ENCODE results near the gene DENND2A.

Gene DENND2A

DNA sequence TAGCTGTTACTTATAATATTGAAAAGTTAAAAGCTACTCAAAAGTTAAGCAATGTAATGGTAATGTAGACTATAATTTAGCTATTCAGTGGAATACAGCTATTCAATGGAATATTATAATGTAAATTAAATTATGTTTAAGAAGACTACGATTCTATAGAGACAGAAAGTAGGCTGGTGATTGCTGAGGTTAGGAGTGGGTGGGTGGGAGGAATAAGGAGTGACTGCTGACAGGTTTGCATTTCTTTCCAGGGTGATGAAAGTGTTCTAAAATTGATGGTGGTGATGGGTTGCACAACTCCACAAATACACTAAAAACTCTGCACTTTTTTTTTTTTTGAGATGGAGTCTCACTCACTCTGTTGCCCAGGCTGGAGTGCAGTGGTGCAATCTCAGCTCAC is 21.4 kb downstream of the DENND2A start:
- no peak for ATAC-seq

DNA sequence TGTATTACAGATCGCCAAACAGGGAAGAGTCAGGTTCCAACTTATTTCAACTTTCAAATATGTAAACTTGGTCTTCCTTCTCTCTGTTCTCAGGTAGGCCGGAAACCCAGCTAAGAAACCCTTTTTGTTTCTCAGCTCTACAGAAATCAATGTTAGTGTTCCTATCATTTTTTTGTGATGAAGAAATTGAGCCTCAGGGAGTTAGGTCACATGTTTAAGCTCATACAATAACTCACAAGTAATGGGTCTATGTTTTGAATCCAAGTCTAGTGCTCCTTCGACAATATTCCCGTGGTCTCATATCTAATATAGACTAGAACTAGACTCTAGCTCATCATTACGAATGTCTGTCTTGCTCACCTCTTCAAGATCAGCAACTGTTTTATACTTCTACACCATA is 22.3 kb downstream of the DENND2A start:
- ATAC-seq, result no peak

DNA sequence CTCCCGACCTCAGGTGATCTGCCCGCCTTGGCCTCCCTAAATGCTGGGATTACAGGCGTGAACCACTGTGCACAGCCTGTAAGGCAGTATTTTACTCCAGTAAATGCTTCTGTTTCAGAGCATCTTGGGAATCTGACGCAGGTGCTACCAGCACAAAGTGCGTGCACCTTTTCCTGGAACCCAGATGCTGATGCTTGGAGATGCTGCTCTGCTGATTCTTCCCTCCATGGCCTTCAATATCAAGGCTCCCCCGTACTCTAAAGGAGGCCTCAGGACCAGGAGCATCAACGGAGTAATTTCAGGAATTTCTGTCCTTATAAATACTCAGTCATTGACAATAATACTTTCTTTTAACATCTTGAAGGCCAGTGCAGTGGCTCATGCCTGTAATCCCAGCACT is 23.5 kb downstream of the DENND2A start:
- no peak for ATAC-seq

DNA sequence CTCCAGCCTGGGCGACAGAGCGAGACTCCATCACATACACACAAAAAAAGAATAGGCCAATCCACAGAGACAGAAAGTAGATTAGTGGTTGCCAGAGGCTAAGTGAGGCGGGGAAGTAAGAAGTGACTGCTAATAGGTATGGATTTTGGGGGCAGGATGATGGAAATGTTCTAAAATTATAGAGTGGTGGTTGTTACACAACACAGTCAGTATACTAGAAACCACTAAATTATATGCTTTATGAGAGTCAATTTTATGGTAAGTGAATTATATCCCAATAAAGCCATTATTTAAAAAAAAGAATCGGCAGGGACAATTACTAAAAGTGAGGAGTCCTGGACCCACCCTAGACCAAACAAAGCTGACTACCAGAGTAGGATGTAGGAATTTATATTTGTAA is 24.3 kb downstream of the DENND2A start:
- no peak for ATAC-seq

- ATAC-seq, result no peak
Measured at GRCh38 chr7:140611641-140612040, 29.0 kb downstream of the DENND2A start.

DNA sequence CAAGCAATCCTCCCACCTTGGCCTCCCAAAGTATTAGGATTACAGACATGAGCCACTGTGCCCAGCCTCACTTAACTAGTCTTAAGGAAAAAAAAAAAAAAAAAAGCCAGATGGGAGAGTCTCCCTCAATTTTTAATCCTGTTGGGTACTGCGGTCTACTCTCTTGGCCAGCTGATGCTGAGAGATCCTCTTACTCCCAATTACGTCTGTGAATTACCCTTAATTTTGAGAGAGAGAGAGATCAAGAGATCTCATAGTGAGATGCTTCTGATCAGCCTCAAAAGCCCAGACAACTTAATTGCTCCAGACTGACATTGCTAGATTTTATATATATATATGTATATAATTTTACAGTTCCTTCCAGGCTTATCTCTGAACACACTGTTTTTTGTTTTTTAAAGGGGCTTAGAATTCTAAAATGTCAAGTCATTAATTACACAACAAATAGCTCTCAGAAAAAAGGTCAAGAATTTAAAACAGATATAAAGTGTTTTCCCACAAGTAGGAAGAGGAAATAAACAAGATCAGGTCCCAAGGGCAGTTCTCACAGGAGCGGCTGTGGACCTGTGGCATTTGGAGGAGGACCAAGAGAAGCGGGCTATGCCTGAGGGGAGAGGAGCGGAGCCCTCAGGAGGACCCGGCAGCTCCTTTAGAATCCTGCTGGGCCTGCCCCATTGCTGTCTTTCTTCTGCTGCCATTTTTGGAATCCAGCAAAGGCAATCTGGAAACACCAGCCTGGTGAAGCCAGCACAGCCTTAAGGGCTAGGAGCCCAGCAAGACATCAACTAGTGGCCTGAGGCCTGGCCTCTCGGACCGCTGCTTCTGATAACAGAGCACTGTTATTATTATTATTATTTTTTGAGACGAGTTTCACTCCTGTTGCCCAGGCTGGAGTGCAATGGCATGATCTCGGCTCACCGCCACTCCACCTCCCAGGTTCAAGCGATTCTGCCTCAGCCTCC is 30.1 kb downstream of the DENND2A start:
- ATAC-seq, result no peak

DNA sequence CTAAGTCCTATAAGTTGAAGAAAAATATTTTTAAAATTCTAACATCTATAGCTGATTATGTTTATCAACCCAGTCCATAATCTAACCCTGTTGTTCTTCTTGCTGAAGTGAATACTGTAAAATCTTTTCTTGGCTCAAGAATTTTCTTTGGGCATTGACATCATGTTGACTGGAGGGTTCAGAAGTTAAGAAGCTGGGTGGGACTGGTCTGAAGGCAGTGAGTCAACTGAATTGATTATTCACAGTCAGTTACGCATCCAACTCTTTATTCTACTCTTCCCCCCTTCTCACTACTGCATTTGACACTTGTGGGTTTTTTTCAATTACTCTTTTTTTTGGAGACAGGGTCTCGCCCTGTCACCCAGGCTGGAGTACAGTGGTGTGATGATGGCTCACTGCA is 31.0 kb downstream of the DENND2A start:
- ATAC-seq, result no peak

DNA sequence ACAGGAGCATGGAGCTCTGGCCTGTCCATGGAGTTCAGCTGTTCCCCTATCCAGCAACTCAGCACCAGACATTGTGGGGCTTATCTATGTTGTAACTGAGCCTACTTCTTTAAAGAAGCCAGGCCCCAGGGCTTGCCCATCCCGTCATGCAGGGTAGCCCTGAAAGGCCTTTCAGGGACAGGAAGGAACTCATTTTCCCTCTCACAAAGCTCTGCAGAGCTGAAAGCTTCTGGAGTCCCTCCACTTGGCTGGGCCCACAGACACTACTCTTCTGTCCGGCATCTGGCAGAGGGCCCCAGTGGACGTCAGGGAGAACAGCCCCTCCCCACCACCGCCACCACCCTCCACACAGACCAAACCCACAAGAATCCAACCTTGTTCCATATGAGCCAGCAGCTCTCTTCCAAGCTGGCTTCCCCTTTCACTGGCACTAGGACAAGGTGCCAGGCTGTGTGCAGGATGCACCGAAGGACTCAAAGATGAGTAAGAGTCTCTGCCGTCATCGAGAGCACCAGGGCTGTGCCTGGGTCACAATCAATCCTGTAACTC is 33.1 kb downstream of the DENND2A start:
- no peak for ATAC-seq

- no peak for ATAC-seq
Measured at GRCh38 chr7:140605337-140605736, 35.3 kb downstream of the DENND2A start.

- ATAC-seq, result no peak
Measured at GRCh38 chr7:140604760-140605159, 35.9 kb downstream of the DENND2A start.

DNA sequence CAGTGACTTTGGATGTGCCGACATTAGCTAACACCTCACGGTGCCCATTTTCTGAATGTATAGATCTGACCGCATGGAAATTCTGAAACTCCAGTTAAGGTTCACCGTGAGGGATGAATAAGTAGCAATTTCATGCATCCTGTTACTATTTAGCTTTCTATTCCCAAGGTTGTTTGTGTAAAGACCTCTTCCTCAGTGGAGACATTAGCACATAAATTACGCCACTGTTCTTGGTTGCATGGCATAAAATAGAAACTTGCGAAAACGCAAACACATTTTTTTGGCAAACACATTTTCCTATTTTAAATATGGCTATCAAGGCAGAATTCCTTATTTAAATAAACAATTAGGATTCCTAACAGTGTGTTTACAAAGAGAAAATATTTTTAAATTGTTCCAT is 36.5 kb downstream of the DENND2A start:
- no peak for ATAC-seq

DNA sequence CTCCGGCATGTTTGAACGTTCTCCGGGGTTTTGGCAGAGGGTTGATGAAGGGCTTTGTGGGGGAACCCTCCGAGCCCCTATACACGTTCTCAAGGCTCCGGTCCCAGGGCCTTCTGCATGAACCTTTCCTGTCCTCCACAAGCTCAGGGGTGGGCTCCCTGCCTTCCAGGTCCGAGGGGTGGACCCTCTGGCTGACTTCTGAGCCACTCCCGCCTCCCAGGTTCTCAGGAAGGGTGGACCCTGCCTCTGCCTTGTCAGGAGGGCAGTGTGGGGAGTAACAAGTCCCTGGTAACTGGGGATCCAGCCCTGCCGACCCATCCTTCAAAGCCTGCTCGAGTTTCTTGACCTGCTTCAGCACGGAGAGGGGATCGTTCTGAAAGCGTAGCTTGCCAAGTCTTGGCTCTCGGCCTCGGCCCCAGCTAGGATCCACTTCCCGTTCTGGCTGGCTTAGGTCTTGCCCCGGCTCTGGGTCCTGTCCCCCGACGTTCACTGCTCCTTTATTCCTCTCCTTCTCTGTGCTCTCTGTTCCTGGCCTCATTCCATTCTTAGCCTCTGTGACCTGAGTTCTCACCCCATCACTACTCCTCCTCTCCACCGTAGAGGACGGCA is 38.9 kb downstream of the DENND2A start:
- no peak for ATAC-seq

DNA sequence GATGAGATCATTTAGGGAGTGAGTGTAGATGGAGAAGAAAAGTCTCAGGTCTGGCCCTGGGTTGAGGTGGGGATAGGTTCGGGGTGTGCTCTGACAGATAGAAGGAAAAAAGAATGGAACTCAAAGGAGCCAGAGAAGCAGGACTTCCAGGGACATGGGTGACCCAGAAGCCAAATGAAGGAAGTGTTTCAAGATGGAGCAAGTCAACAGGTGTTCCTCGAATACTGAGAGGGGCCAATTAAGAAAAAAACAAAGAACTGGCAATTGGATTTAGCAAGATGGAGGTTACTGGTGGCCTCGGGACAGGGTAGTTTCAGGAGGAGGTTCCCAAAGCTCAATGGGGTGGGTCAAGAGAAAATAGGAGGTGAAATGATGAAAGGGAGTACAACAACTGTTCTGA is 40.3 kb downstream of the DENND2A start:
- ATAC-seq, result no peak

GRCh38 chr7:140597428-140597949 is 43.1 kb downstream of the DENND2A start:
- ATAC-seq, result no peak

DNA sequence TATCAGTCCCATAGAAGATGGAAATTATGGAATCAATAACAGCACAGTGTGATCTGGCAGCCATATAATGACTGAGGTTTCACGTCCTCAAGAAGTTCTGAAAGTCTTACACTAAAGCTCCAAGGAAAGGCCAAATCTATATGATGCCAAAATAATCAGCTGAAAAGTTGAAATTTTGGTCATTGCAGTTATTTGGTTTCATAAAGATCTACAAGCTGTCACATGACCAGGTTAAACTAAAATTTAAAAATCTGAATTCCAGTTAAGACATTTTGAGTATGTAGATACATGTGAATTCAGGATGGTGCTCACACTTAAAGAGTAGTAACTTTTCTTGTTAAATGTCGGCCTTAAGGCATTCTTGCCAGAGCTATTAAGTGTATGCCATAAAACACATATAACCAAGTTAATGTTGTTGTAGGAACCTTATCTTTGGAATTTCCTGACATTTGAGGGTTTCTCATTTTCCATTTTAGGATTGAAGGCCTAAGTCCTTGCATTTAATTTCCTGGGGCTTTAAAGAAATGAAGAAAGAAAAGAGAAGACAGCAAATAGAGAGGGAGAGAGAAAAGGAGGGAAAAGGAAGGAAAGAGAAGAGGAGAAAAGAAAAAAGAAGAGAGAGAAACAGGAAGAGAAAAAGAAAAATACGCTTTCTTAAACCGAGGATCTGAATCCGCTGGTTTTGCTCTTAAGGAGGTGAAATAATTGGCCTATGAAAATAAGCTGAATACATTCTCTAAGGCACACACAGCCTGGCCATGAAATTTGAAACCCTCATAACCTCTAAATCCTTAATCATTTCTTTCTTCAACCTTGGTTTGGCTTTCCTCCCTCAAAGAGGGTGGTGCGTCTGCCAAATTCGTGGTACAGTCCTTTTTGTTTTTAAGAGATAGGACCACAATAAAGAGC is 43.8 kb downstream of the DENND2A start:
- ATAC-seq, result no peak

GRCh38 chr7:140595468-140596092 is 45.0 kb downstream of the DENND2A start:
- ATAC-seq, result no peak

GRCh38 chr7:140594131-140594691 is 46.4 kb downstream of the DENND2A start:
- ATAC-seq, result no peak

DNA sequence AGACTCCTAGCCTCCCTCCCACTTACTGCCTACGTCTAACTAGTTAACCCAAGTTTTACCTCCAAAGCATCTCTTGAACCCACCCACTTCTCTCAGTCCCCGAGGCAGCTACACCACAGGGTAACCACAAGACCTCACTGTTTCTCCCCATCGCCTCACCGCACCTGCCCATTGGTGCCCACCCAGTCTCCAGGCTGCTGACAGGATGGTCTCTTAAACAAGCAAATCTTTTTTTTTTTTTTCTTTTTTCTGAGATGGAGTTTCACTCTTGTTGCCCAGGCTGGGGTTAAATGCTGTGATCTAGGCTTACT is 47.0 kb downstream of the DENND2A start:
- ATAC-seq, result no peak

DNA sequence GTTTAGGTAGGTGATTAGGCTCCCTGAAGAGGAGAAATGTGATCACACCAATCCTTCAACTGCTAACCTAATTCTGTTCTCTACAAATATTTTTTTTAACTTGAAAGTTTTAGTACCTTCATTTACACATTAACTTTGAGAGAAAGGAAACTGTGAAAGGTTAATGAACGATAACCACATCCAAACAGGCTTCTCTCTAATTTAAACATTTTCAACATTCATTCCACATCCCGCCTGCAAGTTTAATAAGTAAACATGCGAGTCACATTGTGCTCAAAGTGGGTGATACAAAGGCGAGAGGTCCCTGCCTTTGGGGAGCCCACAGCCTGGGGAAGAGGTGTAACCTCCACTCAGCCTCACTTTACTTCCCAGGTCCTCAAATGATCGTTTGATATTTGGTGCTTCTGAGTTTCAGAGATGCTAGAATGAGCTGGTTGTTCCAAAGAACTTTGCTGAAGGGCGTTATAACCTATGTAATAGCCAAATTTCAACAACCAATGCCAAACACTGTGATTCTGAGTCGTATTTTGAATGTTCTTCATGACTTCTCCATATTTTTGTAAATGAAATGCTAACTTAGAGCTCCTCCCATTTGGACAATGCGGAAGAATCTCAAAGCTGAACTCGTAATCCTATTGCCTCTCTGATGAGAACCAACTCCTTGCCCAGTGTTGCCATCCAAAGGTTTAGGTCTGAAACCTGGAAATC is 47.5 kb downstream of the DENND2A start:
- no peak for ATAC-seq

DNA sequence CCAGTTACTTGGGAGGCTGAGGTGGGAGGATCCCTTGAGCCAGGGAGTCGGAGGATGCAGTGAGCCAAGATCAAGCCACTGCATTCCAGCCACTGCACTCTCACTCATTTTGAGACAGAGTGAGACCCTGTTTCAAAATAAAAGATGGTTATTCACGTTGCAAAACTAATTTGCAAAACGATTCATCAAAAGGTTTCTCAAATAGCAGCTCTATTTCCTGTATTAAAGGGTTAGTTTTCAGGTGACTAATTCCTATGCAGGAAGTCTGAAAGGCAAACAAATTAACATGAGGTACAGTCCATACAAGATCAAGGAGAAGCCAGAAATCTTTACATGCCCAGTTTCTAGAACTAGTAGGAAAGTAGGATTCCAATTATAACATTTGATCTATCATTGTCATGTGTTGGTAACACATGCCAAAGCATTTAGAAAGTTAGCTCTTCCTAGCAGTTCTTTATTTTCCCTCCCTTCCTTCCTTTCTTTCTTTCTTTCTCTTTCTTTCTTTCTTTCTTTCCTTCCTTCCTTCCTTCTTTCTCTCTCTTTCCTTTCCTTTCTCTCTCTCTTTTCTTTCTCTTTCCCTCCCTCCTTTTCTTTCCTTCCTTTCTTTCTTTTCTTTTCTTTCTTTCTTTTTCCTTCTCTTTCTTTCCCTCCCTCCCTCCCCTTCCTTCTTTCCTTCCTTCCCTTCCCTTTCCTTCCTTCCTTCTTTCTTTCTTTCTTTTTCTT is 49.3 kb downstream of the DENND2A start:
- peak in 1 of 2 donors; percentile 36 for ATAC-seq

GRCh38 chr7:140587243-140587642 is 53.4 kb downstream of the DENND2A start:
- no peak for ATAC-seq

All from activated CD4-positive, CD25-positive, alpha-beta regulatory T cell treated with anti-CD3 and anti-CD28 coated beads, Interleukin-2, amount 50 U/mL, for 24 hours (primary cell).